HEK293 (cell line): ENCODE measurements around the gene ADPRHL1.

Experiments
- CTCF ChIA-PET: fragments of 350-600 bp; formaldehyde crosslinking; extraction: SDS; loops from one replicate; lab custom pipeline; 2021; ENCODE audit warnings: antibody characterized with exemption; lab: Yijun Ruan, JAX
- POLR2A ChIA-PET: fragments of 300-600 bp; formaldehyde crosslinking; extraction: SDS; loops from one replicate; lab custom pipeline; 2020; ENCODE audit warnings: antibody characterized with exemption, inconsistent platforms; lab: Yijun Ruan, JAX
- H3K27ac ChIP-seq: fragments of 200-500 bp; sonication (Bioruptor generic); 2 replicates; pipeline ENCODE4 v1.5.1; 2014; ENCODE audit warnings: low read depth, low read length, control low read depth, inconsistent platforms; ENCODE audit errors: extremely low read depth
- H3K36me3 ChIP-seq, 2 experiments: fragments of 200-500 bp in 1 of 2; sonication (Bioruptor generic) in 1 of 2; 1 replicate in 1 of 2; 2 replicates in 1 of 2; pipeline ENCODE4 v1.5.1; 2014 to 2017; ENCODE audit warnings: inconsistent platforms in 2 of 2, low read length in 2 of 2; ENCODE audit not compliant: control insufficient read depth in 2 of 2, insufficient read depth in 1 of 2
- H3K4me1 ChIP-seq: fragments of 200-500 bp; sonication (Bioruptor generic); 2 replicates; pipeline ENCODE4 v1.5.1; 2014; ENCODE audit warnings: mild to moderate bottlenecking, low read length, inconsistent platforms; ENCODE audit not compliant: control insufficient read depth, insufficient read depth
- H3K4me3 ChIP-seq: 2 replicates; pipeline ENCODE4 v1.5.1; 2011; ENCODE audit warnings: low read depth, mild to moderate bottlenecking, control low read depth, low read length, moderate library complexity
- H3K9me3 ChIP-seq: fragments of 200-500 bp; sonication (Bioruptor generic); 2 replicates; pipeline ENCODE4 v1.5.1; 2014; ENCODE audit warnings: low read depth, low read length, inconsistent platforms; ENCODE audit not compliant: control insufficient read depth, insufficient read depth
- SP7 ChIP-seq: fragments of 450-650 bp; formaldehyde crosslinking; IDR thresholded peaks from 2 replicates; pipeline ENCODE4 v1.5.1; 2016; ENCODE audit warnings: missing biosample characterization, missing genetic modification characterization
- TRIM28 ChIP-seq: IDR thresholded peaks from 2 replicates; pipeline ENCODE4 v1.6.1; 2011; ENCODE audit warnings: low read length, control low read depth, borderline replicate concordance
- ZNF112 ChIP-seq: fragments of 450-650 bp; formaldehyde crosslinking; IDR thresholded peaks from 2 replicates; pipeline ENCODE4 v1.5.0; 2017; ENCODE audit warnings: missing biosample characterization, missing genetic modification characterization
- ZNF221 ChIP-seq: fragments of 450-650 bp; formaldehyde crosslinking; IDR thresholded peaks from 2 replicates; pipeline ENCODE4 v1.5.1; 2017; ENCODE audit warnings: missing biosample characterization, missing genetic modification characterization, borderline replicate concordance
- ZNF26 ChIP-seq: fragments of 450-650 bp; formaldehyde crosslinking; IDR thresholded peaks from 2 replicates; pipeline ENCODE4 v1.5.1; 2016; ENCODE audit warnings: missing biosample characterization, missing genetic modification characterization
- ZNF354C ChIP-seq: fragments of 450-650 bp; formaldehyde crosslinking; IDR thresholded peaks from 2 replicates; pipeline ENCODE4 v1.5.1; 2016; ENCODE audit warnings: missing biosample characterization, missing genetic modification characterization, low read depth, borderline replicate concordance
- ZNF362 ChIP-seq: fragments of 450-650 bp; formaldehyde crosslinking; IDR thresholded peaks from 2 replicates; pipeline ENCODE4 v1.5.1; 2016; ENCODE audit warnings: missing biosample characterization, missing genetic modification characterization
- ZNF518A ChIP-seq: fragments of 450-650 bp; formaldehyde crosslinking; conservative IDR thresholded peaks from 2 replicates; pipeline ENCODE4 v1.5.1; 2016; ENCODE audit warnings: low read depth, missing biosample characterization, missing genetic modification characterization
- ZNF600 ChIP-seq: fragments of 450-650 bp; formaldehyde crosslinking; IDR thresholded peaks from 2 replicates; pipeline ENCODE4 v1.5.1; 2016; ENCODE audit warnings: missing biosample characterization, missing genetic modification characterization
- ZNF610 ChIP-seq: fragments of 450-650 bp; formaldehyde crosslinking; IDR thresholded peaks from 2 replicates; pipeline ENCODE4 v1.5.1; 2016; ENCODE audit warnings: missing biosample characterization, missing genetic modification characterization, borderline replicate concordance
- ZNF623 ChIP-seq: fragments of 450-650 bp; formaldehyde crosslinking; IDR thresholded peaks from 2 replicates; pipeline ENCODE4 v1.5.1; 2016; ENCODE audit warnings: missing biosample characterization, missing genetic modification characterization
- ZSCAN23 ChIP-seq: fragments of 450-650 bp; formaldehyde crosslinking; IDR thresholded peaks from 2 replicates; pipeline ENCODE4 v1.5.1; 2016; ENCODE audit warnings: missing biosample characterization, missing genetic modification characterization
- TF ChIP-seq, protein P1 (sequence below): fragments of 450-650 bp; formaldehyde crosslinking; IDR thresholded peaks from 2 replicates; pipeline ENCODE4 v1.5.1; 2016; ENCODE audit warnings: missing biosample characterization, missing genetic modification characterization
- TF ChIP-seq, protein P2 (sequence below): fragments of 450-650 bp; formaldehyde crosslinking; IDR thresholded peaks from 2 replicates; pipeline ENCODE4 v1.5.1; 2016; ENCODE audit warnings: missing biosample characterization, missing genetic modification characterization
- TF ChIP-seq, protein P3 (sequence below): fragments of 450-650 bp; formaldehyde crosslinking; IDR thresholded peaks from 2 replicates; pipeline ENCODE4 v1.5.1; 2016; ENCODE audit warnings: missing biosample characterization, missing genetic modification characterization
- TF ChIP-seq, protein P4 (sequence below): fragments of 450-650 bp; formaldehyde crosslinking; IDR thresholded peaks from 2 replicates; pipeline ENCODE4 v1.5.1; 2017; ENCODE audit warnings: missing biosample characterization, missing genetic modification characterization

ADPRHL1 gene

GRCh38 chr13:113491418-113491883 lies 38.2 kb upstream of the ADPRHL1 start (continued):
- TF ChIP-seq, protein P1, sequence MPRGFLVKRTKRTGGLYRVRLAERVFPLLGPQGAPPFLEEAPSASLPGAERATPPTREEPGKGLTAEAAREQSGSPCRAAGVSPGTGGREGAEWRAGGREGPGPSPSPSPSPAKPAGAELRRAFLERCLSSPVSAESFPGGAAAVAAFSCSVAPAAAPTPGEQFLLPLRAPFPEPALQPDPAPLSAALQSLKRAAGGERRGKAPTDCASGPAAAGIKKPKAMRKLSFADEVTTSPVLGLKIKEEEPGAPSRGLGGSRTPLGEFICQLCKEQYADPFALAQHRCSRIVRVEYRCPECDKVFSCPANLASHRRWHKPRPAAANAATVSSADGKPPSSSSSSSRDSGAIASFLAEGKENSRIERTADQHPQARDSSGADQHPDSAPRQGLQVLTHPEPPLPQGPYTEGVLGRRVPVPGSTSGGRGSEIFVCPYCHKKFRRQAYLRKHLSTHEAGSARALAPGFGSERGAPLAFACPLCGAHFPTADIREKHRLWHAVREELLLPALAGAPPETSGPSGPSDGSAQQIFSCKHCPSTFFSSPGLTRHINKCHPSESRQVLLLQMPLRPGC: 0 out of 2 replicates have a peak, but pooled peaks have one; percentile 8
- no peak for TF ChIP-seq ZSCAN23
- 0 out of 2 replicates have a peak, but pooled peaks have one; percentile 29 for TF ChIP-seq ZNF600 (tag by site-specific recombination)
- no peak for TF ChIP-seq ZNF354C (tag by site-specific recombination)
- no peak for TF ChIP-seq ZNF362 (tag by site-specific recombination)
- no peak for TF ChIP-seq ZNF610 (tag by site-specific recombination)
- TF ChIP-seq SP7 (tag by site-specific recombination): no peak
- no peak for TF ChIP-seq ZNF518A (tag by site-specific recombination)
- no peak for TF ChIP-seq ZNF112 (tag by site-specific recombination)
- TF ChIP-seq, protein P2, sequence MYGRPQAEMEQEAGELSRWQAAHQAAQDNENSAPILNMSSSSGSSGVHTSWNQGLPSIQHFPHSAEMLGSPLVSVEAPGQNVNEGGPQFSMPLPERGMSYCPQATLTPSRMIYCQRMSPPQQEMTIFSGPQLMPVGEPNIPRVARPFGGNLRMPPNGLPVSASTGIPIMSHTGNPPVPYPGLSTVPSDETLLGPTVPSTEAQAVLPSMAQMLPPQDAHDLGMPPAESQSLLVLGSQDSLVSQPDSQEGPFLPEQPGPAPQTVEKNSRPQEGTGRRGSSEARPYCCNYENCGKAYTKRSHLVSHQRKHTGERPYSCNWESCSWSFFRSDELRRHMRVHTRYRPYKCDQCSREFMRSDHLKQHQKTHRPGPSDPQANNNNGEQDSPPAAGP (tag by site-specific recombination): 0 out of 2 replicates have a peak, but pooled peaks have one; percentile 16

GRCh38 chr13:113490496-113491417 lies 37.5 kb upstream of the ADPRHL1 start, which contains the start of gene DCUN1D2:
TSS of gene DCUN1D2 (minus strand) at chr13:113490711. CDS start at chr13:113490669, 42 bp downstream.
- no peaks in the 10 kb centered on the region for H3K9me3 ChIP-seq
- peaks cover 16% of the 10 kb centered on the region for H3K4me1 ChIP-seq
- peak within 1 kb of the TSS; percentile 74 for H3K27ac ChIP-seq
- H3K36me3 ChIP-seq: peaks cover 6 to 14% of the 10 kb centered on the region in 2 experiments; a peak in 2 of 3 replicates
- peak within 1 kb of the TSS; percentile 80 for H3K4me3 ChIP-seq
- ChIA-PET POLR2A (interaction anchor here (1.1 kb wide), 1 partner anchor 14 kb away, joined by 4 read pairs; no protein-coding TSS in a partner anchor), CTCF (no interaction called here)
- TF ChIP-seq ZNF221 (tag by site-specific recombination) (no peak), TRIM28 (no peak), ZNF623 (tag by site-specific recombination) (no peak), ZNF26 (tag by site-specific recombination) (no peak)
- TF ChIP-seq, protein P3, sequence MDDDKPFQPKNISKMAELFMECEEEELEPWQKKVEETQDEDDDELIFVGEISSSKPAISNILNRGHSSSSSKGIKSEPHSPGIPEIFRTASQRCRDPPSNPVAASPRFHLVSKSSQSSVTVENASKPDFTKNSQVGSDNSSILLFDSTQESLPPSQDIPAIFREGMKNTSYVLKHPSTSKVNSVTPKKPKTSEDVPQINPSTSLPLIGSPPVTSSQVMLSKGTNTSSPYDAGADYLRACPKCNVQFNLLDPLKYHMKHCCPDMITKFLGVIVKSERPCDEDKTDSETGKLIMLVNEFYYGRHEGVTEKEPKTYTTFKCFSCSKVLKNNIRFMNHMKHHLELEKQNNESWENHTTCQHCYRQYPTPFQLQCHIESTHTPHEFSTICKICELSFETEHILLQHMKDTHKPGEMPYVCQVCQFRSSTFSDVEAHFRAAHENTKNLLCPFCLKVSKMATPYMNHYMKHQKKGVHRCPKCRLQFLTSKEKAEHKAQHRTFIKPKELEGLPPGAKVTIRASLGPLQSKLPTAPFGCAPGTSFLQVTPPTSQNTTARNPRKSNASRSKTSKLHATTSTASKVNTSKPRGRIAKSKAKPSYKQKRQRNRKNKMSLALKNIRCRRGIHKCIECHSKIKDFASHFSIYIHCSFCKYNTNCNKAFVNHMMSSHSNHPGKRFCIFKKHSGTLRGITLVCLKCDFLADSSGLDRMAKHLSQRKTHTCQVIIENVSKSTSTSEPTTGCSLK (tag by site-specific recombination): no peak
- TF ChIP-seq, protein P4, sequence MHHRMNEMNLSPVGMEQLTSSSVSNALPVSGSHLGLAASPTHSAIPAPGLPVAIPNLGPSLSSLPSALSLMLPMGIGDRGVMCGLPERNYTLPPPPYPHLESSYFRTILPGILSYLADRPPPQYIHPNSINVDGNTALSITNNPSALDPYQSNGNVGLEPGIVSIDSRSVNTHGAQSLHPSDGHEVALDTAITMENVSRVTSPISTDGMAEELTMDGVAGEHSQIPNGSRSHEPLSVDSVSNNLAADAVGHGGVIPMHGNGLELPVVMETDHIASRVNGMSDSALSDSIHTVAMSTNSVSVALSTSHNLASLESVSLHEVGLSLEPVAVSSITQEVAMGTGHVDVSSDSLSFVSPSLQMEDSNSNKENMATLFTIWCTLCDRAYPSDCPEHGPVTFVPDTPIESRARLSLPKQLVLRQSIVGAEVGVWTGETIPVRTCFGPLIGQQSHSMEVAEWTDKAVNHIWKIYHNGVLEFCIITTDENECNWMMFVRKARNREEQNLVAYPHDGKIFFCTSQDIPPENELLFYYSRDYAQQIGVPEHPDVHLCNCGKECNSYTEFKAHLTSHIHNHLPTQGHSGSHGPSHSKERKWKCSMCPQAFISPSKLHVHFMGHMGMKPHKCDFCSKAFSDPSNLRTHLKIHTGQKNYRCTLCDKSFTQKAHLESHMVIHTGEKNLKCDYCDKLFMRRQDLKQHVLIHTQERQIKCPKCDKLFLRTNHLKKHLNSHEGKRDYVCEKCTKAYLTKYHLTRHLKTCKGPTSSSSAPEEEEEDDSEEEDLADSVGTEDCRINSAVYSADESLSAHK: no peak
